HEK293 (cell line): Measurements from ENCODE around the gene DAPK2.

Source experiments
- CTCF ChIA-PET: fragments of 350-600 bp; formaldehyde crosslinking; extraction: SDS; loops from one replicate; lab custom pipeline; 2021; ENCODE audit warnings: antibody characterized with exemption; lab: Yijun Ruan, JAX
- POLR2A ChIA-PET: fragments of 300-600 bp; formaldehyde crosslinking; extraction: SDS; loops from one replicate; lab custom pipeline; 2020; ENCODE audit warnings: antibody characterized with exemption, inconsistent platforms; lab: Yijun Ruan, JAX
- H3K27ac ChIP-seq: fragments of 200-500 bp; sonication (Bioruptor generic); 2 replicates; pipeline ENCODE4 v1.5.1; 2014; ENCODE audit warnings: low read depth, low read length, control low read depth, inconsistent platforms; ENCODE audit errors: extremely low read depth
- H3K36me3 ChIP-seq, 2 experiments: fragments of 200-500 bp in 1 of 2; sonication (Bioruptor generic) in 1 of 2; 1 replicate in 1 of 2; 2 replicates in 1 of 2; pipeline ENCODE4 v1.5.1; 2014 to 2017; ENCODE audit warnings: inconsistent platforms in 2 of 2, low read length in 2 of 2; ENCODE audit not compliant: control insufficient read depth in 2 of 2, insufficient read depth in 1 of 2
- H3K4me1 ChIP-seq: fragments of 200-500 bp; sonication (Bioruptor generic); 2 replicates; pipeline ENCODE4 v1.5.1; 2014; ENCODE audit warnings: mild to moderate bottlenecking, low read length, inconsistent platforms; ENCODE audit not compliant: control insufficient read depth, insufficient read depth
- H3K4me3 ChIP-seq: 2 replicates; pipeline ENCODE4 v1.5.1; 2011; ENCODE audit warnings: low read depth, mild to moderate bottlenecking, control low read depth, low read length, moderate library complexity
- H3K9me3 ChIP-seq: fragments of 200-500 bp; sonication (Bioruptor generic); 2 replicates; pipeline ENCODE4 v1.5.1; 2014; ENCODE audit warnings: low read depth, low read length, inconsistent platforms; ENCODE audit not compliant: control insufficient read depth, insufficient read depth
- SALL2 ChIP-seq: fragments of 450-650 bp; formaldehyde crosslinking; IDR thresholded peaks from 2 replicates; pipeline ENCODE4 v1.5.0; 2017; ENCODE audit warnings: missing biosample characterization, mild to moderate bottlenecking, missing genetic modification characterization, borderline replicate concordance
- TCF7L2 ChIP-seq: IDR thresholded peaks from 2 replicates; pipeline ENCODE4 v1.6.1; 2011; ENCODE audit warnings: low read depth, mild to moderate bottlenecking, inconsistent platforms, low read length, moderate library complexity, borderline replicate concordance
- YY1 ChIP-seq: fragments of 450-650 bp; formaldehyde crosslinking; IDR thresholded peaks from 2 replicates; pipeline ENCODE4 v1.5.1; 2018; ENCODE audit warnings: missing biosample characterization, missing genetic modification characterization
- ZNF18 ChIP-seq: fragments of 450-650 bp; formaldehyde crosslinking; IDR thresholded peaks from 2 replicates; pipeline ENCODE4 v1.5.1; 2016; ENCODE audit warnings: missing biosample characterization, missing genetic modification characterization
- ZNF292 ChIP-seq: fragments of 450-650 bp; formaldehyde crosslinking; IDR thresholded peaks from 2 replicates; pipeline ENCODE4 v1.5.1; 2016; ENCODE audit warnings: low read depth, missing biosample characterization, missing genetic modification characterization, borderline replicate concordance
- ZNF341 ChIP-seq: fragments of 450-650 bp; formaldehyde crosslinking; IDR thresholded peaks from 2 replicates; pipeline ENCODE4; 2016; ENCODE audit warnings: low read depth, missing biosample characterization, missing genetic modification characterization
- ZNF398 ChIP-seq: fragments of 450-650 bp; formaldehyde crosslinking; IDR thresholded peaks from 2 replicates; pipeline ENCODE4 v1.5.1; 2017; ENCODE audit warnings: missing biosample characterization, missing genetic modification characterization
- ZNF488 ChIP-seq: fragments of 450-650 bp; formaldehyde crosslinking; IDR thresholded peaks from 2 replicates; pipeline ENCODE4 v1.5.1; 2016; ENCODE audit warnings: missing biosample characterization, missing genetic modification characterization
- ZNF510 ChIP-seq: fragments of 450-650 bp; formaldehyde crosslinking; IDR thresholded peaks from 2 replicates; pipeline ENCODE4 v1.5.1; 2018; ENCODE audit warnings: mild to moderate bottlenecking, missing genetic modification characterization, missing biosample characterization; ENCODE audit not compliant: insufficient replicate concordance
- ZNF785 ChIP-seq: fragments of 450-650 bp; formaldehyde crosslinking; IDR thresholded peaks from 2 replicates; pipeline ENCODE4 v1.5.1; 2016; ENCODE audit warnings: missing biosample characterization, missing genetic modification characterization
- ZSCAN5A ChIP-seq: fragments of 450-650 bp; formaldehyde crosslinking; IDR thresholded peaks from 2 replicates; pipeline ENCODE4 v1.5.1; 2016; ENCODE audit warnings: missing biosample characterization, missing genetic modification characterization
- TF ChIP-seq, protein P1 (sequence below): fragments of 450-650 bp; formaldehyde crosslinking; IDR thresholded peaks from 2 replicates; pipeline ENCODE4 v1.5.1; 2017; ENCODE audit warnings: missing biosample characterization, missing genetic modification characterization
- TF ChIP-seq, protein P2 (sequence below): fragments of 450-650 bp; formaldehyde crosslinking; IDR thresholded peaks from 2 replicates; pipeline ENCODE4 v1.5.1; 2016; ENCODE audit warnings: missing biosample characterization, missing genetic modification characterization, borderline replicate concordance

Gene DAPK2

GRCh38 chr15:64016257-64016656 lies 30.0 kb downstream of the DAPK2 start:
- CTCF ChIA-PET = no interaction called here

DNA sequence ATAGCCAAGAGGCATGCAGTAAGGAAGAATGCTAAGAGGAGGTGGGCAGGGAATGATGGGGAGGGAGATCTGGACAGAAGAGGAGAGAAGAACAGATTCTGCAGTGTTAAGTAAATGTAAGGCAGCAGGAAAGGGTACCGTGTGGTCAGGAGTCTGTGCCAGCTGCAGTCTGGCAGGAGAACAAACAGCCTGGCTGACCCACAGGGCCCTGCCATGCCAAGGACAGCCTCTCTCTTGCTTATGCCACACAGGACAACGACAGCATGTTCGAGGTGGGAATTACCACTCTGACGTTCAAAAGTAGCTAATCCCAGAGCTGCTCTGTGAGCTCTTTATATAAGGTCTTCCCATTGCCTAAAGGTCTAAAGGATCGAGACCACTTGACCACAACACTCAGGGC lies 31.3 kb downstream of the DAPK2 start:
- ChIA-PET CTCF (no interaction called here), POLR2A (no interaction called here)
- H3K4me1 ChIP-seq = peaks cover 8% of the 10 kb centered on the region; the same call in 1 of the 2 replicates
- H3K36me3 ChIP-seq = no peaks in the 10 kb centered on the region
- H3K4me3 ChIP-seq = no peak overlapping the region
- no peak overlapping the region for H3K27ac ChIP-seq
- no peaks in the 10 kb centered on the region for H3K9me3 ChIP-seq
- TF ChIP-seq ZNF18 (tag by site-specific recombination) = no peak
- TF ChIP-seq, protein P1, sequence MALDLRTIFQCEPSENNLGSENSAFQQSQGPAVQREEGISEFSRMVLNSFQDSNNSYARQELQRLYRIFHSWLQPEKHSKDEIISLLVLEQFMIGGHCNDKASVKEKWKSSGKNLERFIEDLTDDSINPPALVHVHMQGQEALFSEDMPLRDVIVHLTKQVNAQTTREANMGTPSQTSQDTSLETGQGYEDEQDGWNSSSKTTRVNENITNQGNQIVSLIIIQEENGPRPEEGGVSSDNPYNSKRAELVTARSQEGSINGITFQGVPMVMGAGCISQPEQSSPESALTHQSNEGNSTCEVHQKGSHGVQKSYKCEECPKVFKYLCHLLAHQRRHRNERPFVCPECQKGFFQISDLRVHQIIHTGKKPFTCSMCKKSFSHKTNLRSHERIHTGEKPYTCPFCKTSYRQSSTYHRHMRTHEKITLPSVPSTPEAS (tag by site-specific recombination) = no peak
- no peak for TF ChIP-seq ZNF510 (tag by site-specific recombination)
- no peak for TF ChIP-seq TCF7L2
- no peak for TF ChIP-seq YY1

More at GRCh38 chr15:64016257-64016656, 30.0 kb downstream of the DAPK2 start:
- Histone ChIP-seq H3K4me3 (no peak overlapping the region), H3K36me3 (no peaks in the 10 kb centered on the region), H3K27ac (no peak overlapping the region), H3K4me1 (peaks cover 4% of the 10 kb centered on the region; the same call in 1 of the 2 replicates), H3K9me3 (no peaks in the 10 kb centered on the region)
- POLR2A ChIA-PET = no interaction called here
- TF ChIP-seq ZNF341 (tag by site-specific recombination) (no peak), ZNF510 (tag by site-specific recombination) (no peak), ZSCAN5A (tag by site-specific recombination) (no peak), TCF7L2 (no peak), YY1 (no peak), ZNF785 (tag by site-specific recombination) (no peak), ZNF488 (no peak), ZNF398 (tag by site-specific recombination) (no peak), SALL2 (tag by site-specific recombination) (no peak), ZNF292 (no peak)
- TF ChIP-seq, protein P2, sequence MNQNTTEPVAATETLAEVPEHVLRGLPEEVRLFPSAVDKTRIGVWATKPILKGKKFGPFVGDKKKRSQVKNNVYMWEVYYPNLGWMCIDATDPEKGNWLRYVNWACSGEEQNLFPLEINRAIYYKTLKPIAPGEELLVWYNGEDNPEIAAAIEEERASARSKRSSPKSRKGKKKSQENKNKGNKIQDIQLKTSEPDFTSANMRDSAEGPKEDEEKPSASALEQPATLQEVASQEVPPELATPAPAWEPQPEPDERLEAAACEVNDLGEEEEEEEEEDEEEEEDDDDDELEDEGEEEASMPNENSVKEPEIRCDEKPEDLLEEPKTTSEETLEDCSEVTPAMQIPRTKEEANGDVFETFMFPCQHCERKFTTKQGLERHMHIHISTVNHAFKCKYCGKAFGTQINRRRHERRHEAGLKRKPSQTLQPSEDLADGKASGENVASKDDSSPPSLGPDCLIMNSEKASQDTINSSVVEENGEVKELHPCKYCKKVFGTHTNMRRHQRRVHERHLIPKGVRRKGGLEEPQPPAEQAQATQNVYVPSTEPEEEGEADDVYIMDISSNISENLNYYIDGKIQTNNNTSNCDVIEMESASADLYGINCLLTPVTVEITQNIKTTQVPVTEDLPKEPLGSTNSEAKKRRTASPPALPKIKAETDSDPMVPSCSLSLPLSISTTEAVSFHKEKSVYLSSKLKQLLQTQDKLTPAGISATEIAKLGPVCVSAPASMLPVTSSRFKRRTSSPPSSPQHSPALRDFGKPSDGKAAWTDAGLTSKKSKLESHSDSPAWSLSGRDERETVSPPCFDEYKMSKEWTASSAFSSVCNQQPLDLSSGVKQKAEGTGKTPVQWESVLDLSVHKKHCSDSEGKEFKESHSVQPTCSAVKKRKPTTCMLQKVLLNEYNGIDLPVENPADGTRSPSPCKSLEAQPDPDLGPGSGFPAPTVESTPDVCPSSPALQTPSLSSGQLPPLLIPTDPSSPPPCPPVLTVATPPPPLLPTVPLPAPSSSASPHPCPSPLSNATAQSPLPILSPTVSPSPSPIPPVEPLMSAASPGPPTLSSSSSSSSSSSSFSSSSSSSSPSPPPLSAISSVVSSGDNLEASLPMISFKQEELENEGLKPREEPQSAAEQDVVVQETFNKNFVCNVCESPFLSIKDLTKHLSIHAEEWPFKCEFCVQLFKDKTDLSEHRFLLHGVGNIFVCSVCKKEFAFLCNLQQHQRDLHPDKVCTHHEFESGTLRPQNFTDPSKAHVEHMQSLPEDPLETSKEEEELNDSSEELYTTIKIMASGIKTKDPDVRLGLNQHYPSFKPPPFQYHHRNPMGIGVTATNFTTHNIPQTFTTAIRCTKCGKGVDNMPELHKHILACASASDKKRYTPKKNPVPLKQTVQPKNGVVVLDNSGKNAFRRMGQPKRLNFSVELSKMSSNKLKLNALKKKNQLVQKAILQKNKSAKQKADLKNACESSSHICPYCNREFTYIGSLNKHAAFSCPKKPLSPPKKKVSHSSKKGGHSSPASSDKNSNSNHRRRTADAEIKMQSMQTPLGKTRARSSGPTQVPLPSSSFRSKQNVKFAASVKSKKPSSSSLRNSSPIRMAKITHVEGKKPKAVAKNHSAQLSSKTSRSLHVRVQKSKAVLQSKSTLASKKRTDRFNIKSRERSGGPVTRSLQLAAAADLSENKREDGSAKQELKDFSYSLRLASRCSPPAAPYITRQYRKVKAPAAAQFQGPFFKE (tag by site-specific recombination) = no peak
